GM19455 (cell line): Measurements from ENCODE around the gene RHBDD3.

Source experiments
- ATAC-seq: cut with Tn5 transposase; IDR thresholded peaks from one replicate; pipeline ENCODE4 v1.9.1; 2021; ENCODE audit not compliant: unreplicated experiment

The RHBDD3 gene

DNA sequence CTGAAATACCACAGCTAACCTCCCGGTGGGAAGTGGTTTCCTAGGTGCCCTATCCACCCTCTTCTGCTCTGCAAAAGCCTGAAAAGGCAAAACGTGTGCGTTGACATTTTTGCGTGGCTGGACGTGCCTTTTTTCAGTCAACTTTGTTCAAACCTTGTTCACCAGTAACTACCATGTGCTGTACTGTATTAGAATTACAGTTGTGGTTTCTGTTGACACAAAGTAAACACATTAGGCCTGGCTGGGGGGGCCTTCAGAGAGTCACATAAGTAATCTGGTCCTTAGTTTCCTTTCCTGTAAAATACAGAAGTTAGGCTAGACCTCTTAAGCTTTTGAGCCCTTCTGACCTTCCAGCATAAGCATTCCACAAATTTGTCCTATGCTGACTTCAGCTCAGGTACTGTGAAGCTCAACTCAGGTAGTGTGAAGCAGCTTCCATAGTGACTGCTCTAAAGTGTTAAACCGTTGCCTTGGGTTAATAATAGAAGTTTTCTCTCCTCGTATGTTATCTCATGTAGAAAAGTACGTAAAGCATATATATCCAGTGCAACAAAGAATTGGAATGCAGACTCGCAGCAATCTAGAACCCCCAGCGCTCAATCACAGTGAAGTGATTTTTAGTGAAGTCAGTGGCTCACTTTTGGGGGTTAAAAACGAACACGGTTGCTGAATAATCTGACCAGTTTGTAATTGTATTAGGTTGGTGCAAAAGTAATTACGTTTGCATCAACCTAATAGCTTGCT, 2.1 kb upstream of the RHBDD3 start:
- no peak for ATAC-seq

DNA sequence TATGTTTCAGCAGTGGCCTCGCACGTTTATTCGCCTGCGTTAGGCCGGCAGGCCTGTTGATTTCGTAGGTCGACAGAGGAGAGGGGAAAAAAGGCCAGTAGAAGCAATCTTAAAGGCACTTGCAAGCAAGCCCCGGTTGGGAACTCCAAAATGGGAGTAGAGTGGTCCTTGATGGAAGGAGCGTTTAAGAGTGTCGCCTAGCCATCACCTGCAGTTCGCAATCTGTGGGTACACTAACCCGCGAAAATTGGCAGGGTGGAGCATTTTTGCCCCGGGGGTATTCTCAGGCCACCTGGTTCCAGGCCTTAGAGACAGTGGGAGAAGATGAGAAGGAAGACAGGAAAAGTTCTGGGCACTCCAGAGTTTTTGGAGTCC, 1.4 kb upstream of the RHBDD3 start:
- ATAC-seq, result no peak

DNA sequence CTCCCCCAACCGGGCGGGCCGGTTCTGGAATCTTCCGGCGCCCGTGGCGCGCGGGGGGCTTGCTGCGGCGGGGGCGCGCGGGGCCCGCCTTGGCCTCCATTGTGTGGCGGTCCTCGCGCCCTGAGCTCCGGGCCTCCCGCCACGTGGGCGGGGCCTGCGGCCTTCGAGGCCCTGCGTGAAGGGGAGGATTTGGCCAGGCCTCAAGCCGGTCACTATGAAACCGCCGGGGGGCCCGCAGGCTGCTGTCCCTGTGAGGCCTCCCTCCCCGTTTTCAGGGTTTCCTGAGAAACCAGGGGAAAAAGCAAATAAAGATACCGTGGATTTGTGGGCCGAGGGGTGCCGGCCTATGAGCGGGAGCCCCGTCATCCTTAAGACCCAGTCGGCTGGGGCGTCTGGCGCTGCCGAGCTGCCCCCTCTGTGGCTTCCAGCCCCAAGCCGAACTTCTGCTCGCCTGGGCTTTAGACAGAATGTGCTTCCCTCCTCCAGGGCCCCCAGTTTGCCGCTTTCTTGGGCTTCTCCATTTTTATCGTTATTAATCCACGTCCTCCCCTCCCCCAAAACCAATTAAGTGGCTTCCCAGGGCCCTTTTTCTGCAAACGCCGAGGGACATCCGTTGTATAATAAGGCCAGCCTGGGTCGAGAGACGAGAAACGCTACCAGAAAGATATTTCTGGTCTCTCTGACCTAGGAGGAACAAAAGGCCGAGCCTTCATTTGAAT, 889 bp upstream of the RHBDD3 start:
- ATAC-seq, result peak; percentile 26

DNA sequence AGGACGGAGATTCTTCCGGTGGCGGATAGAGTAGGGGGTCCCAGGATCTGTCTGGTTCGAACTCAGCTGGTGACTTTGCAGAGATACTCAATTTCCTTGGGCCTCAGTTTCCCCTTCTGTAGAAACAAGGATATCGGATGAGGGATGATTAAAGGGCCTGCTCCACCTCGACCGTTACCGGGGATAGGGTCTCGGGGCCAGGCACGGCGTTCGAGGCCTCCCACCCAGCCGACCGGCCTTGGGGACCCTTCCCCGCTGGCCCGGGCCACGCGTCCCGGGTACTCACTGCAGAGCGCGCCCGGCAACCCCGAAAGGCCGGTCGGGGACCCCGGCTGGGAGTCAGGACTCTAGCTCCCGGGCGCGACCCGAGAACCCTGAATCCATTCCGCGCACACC, 321 bp downstream of the RHBDD3 start:
- ATAC-seq, result peak; percentile 36

DNA sequence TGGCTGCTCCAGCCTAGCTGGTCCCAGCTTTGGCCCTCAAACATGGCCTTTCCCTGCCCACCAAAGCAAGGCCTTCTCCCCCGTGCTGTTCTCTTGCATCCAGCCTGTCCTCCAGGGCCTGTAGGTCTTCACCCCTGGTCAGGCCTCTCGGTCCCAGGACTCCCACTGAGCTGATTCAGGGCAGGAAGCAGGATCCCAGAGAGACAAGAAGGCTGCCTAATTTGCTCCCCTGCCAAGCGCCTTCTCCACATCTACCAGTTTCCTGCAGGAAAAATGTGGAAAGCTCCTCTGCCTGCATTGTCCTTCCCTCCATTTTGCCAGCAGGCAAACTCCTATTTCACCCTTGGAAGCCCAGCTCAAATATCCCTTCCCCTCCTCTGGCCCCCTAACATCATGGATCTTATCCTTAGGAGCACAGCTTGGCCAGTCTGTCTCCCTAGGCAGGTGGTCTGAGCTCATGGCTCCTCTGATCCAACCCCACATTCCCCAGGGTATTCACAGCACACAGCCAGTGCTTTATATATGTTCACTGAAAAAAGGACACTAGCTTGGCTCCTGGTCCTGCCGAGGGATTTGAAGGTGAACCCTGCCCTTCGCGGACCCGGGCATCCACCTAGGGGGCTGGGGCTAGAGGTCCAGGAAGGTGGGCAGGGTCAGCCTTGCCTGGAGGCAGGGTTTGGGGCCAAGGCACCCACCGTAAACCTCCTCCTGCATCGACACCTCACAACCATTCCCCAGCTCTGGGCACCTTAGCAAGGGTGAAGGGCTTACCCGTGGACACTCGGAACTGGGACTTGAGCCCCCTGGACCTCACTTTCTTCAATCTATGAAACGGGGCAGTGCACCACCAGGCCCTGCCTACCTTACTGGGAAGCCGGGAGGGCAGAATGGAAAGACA, 968 bp downstream of the RHBDD3 start:
- no peak for ATAC-seq

DNA sequence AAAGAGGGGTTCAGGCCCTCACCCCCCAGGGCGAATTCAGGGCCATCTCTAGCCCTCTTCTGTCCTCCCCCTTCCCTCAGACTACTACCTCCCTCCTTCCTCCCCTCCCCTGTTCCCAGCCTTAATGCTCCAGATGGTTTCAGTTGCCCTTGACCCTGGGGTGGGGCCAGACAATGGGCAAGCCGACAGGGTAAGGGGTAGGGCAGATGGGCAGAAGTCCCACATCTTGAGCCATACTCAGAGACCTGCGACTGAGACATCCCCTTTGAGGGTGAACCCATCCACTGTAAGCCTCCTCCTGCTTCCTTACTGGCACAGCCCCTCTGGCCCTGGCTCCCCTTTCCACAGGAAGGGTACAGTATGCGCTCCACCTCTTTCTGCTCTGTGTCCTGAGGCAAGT, 1.9 kb downstream of the RHBDD3 start:
- no peak for ATAC-seq

DNA sequence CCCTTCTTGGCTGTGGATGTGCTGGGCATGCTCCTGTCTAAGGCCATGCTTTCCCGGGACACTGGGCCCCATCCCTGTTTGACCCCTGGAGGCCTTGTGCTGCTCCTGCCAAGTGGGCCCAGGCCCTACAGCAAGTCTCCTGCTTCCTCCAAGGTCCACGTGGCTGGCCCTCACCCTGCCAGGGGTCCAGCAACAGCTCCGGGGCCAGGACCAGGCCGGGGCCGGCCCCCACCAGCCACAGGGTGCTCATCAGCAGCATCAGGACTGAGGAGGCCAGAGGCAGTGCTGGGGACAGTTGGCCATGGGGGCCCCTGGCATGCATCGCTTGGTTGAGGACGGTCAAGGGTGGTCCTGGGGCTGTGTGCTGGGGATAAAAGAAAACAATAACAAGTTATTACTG, 2.5 kb downstream of the RHBDD3 start:
- ATAC-seq, result no peak

DNA sequence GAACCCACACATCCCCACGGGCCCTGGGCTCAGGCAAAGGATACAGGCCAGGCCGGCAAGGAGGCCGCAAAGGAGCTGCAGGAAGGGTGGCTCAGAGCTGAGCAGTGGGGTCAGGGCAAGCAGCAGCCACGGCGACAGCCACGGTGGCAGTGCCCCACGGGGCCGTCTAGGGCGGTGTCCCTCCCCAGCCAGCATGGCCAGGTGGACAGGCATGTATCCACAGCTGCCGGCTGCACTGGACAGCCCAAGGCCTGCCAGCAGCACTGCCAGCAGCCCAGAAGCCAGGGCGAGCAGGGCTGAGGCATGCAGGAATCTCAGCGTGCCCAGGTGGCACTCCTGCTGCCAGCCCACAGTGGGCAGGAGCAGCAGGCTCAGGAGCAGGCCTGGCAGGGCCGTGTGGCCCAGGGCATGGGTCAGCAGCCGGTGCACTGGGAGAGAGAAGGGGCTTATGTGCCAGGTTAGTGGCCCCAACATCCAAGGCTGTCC, 3.9 kb downstream of the RHBDD3 start:
- no peak for ATAC-seq

DNA sequence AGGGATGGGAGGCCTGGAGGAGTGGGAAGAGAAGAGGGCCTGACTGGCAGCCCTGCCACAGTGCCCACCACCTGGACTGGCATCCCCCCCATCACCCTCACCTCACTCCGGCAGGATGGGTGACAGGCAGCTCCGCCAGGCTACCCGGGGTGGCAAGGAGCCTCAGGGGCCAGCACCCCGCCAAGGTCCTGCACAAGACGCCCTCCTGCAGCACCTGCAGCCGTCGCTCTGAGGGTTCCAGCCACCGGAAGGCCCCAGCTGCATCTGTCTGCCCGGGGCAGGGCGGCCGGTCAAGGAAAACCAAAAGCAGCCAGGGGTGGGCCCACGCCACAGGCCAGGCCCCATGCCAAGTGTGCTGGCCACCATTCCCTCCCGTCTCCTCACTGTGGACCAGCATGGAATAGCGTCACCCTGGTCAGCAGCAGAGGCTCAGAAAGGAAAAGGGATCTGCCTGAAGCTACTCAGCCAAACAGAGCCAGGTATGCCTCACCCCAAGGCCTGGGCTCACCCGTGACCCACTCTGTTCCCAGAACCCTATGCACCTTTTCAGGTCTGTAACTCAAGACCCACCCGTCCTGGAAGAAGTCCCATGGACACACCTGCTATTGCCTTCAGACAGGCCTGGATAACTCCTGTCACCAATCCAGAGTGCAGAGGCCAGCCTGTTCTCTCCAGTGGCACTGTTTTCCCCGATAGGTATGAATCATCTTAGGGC, 7.0 kb downstream of the RHBDD3 start:
- ATAC-seq, result no peak

DNA sequence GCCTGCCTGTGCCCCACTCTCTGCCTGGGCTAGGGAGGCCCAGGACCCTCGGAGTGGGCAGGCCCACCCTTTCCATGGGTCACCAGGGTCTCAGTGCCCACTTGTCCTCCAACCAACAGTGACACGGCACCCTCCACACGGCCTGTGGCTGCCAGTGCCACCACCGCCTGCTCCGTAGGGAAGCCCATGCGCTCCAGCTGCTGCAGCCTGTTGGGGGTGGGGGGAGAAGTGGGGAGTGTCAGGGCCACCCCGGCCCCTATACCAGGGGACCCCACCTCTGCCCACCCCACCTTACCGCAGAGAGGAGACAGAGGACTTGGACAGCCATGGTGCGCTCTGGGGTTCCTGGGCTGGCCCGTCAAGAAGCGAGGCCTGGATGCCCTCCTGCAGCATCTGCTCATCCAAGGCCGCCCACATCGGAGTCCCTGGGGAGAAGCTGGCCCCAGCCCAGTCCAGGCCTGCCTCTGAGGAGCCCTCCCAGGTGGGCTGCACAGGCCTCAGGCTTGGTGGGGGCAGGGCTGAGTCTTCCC, 7.7 kb downstream of the RHBDD3 start:
- ATAC-seq, result no peak

DNA sequence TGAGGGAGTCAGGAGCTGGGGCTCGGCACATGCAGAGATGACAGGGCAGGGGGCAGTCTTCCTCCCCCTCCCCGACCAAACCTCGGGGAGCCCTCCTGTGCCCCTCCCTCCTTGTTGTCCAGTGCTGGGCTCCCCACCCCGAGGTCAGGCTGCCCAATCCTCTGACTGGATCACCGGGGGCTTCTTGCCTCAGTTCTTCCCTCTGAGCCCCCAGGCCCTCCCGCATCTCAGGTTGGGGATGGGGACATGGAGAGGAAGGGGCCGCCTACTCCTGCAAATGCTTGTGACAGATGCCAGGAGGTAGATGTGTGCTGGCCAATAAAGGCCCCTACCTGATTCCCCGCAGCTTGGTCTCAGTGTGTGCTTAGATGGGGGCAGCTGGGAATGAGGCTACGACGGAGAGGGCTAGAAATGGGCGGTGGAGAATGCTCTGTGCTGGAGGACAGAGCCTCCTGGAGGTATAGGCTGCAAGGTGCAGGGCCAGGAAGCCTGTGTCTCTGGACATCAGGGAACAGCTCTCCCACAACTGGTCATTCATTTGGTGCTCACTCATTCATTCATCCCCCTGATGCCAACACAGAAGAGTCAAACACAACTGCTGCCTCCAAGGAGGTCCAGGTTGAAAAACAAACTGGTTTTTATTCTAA, 8.4 kb downstream of the RHBDD3 start:
- ATAC-seq, result no peak

DNA sequence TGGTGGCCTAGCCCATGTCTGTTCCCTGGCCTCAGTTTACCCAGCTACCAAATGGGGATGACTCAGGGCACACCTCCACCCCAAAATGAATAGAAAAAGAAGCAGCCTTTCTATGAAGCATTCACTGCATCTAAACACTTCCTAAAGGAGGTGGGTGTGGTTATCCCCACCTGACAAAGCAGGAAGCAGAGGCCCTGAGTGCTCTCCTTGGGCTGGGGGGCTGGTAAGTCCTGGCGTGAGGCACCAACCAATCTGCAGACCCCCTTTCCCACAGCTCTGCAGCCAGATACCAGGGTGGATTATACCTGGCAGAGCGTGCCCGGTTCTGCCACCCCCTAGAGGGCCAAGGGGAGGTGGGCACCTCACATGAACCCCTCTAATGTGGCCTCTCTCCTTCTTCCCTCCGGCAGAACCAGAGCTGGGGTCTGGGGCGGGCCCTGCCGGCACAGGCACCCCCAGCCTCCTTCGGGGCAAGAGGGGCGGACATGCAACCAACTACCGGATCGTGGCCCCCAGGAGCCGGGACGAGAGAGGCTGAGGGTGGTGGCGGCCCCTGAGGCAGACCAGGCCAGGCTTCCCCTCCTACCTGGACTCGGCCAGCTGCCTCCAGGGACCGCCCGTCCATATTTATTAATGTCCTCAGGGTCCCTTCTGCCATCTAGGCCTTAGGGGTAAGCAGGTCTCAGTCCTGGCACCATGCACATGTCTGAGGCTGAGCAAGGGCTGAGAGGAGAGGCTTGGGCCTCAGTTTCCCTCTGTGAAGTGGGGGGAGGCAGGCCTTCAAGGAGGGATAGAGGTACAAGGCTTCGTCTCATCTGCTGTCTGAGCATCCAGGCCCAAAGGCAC, 9.2 kb downstream of the RHBDD3 start:
- ATAC-seq, result no peak

DNA sequence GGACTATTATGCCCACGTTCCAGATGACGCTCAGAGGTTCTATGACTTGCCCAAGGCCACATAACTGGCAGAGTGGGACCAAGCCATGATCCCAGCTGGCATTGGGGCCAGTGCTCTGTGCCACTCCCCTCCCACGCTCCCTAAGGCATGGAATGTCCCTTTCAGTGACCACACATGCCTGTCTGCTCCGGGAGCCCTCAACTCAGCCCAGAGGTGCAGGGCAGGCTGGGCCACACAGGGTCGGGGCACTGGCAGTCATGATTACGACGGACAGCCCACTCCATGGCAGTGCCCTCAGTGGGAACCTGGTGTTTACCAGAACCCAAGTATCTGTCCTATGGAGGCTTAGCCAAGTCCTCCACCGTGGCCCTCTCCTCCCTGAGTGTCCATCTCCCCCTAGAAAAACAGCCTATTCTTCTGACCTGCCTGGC, 10.0 kb downstream of the RHBDD3 start:
- no peak for ATAC-seq

DNA sequence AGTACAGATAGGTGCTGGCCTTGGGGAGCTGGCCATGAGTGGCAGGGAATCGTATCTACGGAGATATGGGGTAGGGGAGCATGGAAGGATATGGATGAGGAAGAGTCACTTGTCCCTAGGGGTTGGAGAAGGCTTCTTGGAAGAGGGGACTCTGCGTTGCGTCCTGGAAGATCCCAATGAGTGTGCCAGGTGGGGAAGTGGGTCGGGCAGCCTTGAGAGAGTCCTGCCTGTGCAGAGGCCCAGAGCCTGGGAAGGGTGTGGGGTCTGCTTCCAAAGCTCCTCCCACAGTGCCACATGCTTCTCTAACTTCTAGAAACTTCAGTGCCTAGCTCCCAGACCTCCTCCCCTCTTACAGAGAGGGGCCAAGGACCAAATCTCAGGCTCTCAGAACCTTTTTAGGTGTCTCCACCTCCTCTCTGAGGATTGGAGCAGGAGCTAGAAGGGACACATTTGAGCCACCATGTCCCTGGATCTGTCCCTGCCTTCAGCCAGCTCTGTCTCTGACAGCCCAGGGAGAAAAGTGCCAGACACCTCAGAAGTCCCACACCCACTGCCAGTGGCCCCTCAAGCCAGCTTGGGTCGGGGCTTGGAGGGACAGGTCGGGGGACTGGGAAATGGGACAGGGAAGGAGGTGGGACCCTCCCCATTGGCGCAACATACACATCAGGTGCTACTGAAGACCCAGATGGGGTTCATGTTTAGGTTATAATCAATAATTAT, 11.0 kb downstream of the RHBDD3 start:
- no peak for ATAC-seq

DNA sequence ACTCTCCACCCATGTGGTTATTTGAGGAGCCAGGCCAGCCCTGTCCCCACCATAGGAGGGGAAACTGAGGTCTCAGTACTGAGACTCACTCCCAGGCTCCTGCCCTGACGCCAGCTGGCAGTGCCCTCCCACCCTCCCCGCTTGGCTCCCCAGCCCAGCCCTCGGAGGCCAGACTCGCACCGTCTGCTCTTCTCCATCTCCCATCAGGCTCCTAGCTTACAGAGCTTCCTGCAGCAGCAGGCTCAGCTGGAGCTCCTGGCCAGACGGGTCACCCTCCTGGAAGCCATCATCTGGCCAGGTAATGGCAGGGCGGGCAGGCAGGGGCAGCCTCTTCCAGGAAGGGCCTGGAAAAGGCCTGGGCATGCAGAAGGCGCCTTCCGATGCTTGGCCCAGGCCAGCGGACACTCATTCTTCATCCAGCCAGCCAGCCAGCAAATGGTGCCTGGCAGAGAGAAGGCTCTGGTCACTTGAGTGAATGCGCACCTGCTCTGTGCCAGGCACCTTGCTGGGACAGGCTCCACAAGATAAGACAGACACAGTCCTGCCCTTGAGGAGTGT, 12.6 kb downstream of the RHBDD3 start:
- no peak for ATAC-seq

DNA sequence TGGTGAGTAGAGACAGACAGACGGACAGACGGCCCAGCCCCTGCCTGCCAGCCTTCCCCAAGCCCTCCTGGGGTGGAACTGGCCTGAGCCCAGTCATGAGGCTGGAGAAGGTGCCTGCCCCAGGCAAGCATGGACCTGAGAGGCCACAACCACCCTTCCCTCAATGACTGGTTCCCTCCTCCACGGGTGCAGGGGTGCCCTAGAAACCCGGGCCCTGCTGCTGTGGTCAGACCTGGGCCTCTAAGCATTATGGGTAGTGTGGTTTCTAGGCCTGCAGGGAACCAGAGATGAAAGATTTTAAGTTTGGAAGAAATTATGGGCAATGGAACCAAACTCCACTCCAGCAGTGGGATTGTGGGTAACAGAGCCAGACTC, 13.5 kb downstream of the RHBDD3 start:
- no peak for ATAC-seq

DNA sequence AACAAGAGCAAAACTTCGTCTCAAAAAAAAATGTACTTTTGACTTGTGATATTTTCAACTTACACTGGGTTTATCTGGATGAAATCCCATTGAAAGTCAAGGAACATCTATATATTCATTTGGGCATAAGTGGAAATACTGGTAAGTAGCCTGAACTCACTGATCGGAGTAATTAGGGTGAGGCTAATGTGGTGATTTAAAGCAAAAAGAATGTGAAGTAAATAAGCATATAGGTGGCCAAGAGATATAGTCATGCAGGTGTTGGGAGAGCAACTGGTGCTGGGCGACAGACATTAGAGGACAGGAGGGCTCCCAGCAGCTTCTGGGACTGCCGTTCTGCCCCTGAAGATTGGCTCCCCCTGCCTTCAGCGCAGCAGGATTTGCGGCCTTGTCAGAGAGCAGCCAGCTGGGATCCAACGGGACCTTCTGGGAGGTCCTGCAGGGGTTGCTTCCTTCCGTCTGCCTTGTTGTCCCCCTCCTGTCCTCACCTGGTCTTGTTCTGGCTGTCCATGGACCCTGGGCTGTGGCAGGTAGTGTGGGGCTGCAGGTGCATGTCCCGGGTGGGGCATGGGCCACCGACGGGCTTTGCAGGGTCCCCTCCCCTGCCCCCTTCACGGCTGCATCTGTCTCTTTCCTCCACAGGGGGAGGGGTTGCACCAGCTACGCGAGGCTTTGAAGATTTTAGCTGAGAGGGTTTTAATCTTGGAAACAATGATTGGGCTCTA, 14.1 kb downstream of the RHBDD3 start:
- no peak for ATAC-seq
